Measurements from ENCODE around the gene SUGCT. TPM values are rescaled to one million over a fixed set of nuclear protein-coding genes. Genes with fewer than 3 reads are reported as not detected.

SUGCT gene
- total RNA-seq, 6 donors from 2014 or later, result 1.4 to 3.1 (median 1.7) TPM; not detected in 1

- WGBS, 2 donors, result 57 to 79% methylated on average over 1 of the region's 1 CpG
- no peaks in the 10 kb centered on the region for H3K27me3 ChIP-seq
- TF ChIP-seq EP300 (IDR thresholded peaks at IDR 0.05) (no peak), POLR2AphosphoS5 (IDR thresholded peaks at IDR 0.05) (no peak)
- H3K4me3 ChIP-seq, result no peak overlapping the region
- no peak for ATAC-seq (ENCODE audit: low FRiP score in 2 of 2)
- no peaks in the 10 kb centered on the region for H3K36me3 ChIP-seq
- no peak overlapping the region for H3K27ac ChIP-seq
- no peaks in the 10 kb centered on the region for H3K9me3 ChIP-seq
- no peaks in the 10 kb centered on the region for H3K4me1 ChIP-seq
- no peak for DNase-seq
These were observed 259.6 kb downstream of the SUGCT start for GRCh38 chr7:40394400-40394799.

GRCh38 chr7:40400525-40400924, 265.7 kb downstream of the SUGCT start:
- WGBS, 2 donors, result 90 to 95% methylated on average over 4 of the region's 4 CpGs

GRCh38 chr7:40401406-40401805, 266.6 kb downstream of the SUGCT start:
- DNase-seq (no peak), ATAC-seq (ENCODE audit: low FRiP score in 2 of 2) (no peak)
- H3K4me1 ChIP-seq, result no peaks in the 10 kb centered on the region
- no peak overlapping the region for H3K27ac ChIP-seq
- no peaks in the 10 kb centered on the region for H3K27me3 ChIP-seq
- H3K4me3 ChIP-seq, result no peak overlapping the region
- H3K36me3 ChIP-seq, result no peaks in the 10 kb centered on the region
- no peaks in the 10 kb centered on the region for H3K9me3 ChIP-seq
- 81 to 100% methylated on average over 1 of the region's 1 CpG for WGBS, 2 donors
- TF ChIP-seq POLR2A (IDR thresholded peaks at IDR 0.05), result no peak
- TF ChIP-seq EP300 (IDR thresholded peaks at IDR 0.05), result no peak
- no peak for TF ChIP-seq CTCF (IDR thresholded peaks at IDR 0.05)
- no peak for TF ChIP-seq POLR2AphosphoS5 (IDR thresholded peaks at IDR 0.05)

More at GRCh38 chr7:40400525-40400924, 265.7 kb downstream of the SUGCT start:
- Histone ChIP-seq H3K36me3 (no peaks in the 10 kb centered on the region), H3K4me3 (no peak overlapping the region), H3K9me3 (no peaks in the 10 kb centered on the region), H3K27ac (no peak overlapping the region), H3K4me1 (no peaks in the 10 kb centered on the region), H3K27me3 (no peaks in the 10 kb centered on the region)
- no peak for ATAC-seq (ENCODE audit: low FRiP score in 2 of 2)
- TF ChIP-seq POLR2AphosphoS5 (IDR thresholded peaks at IDR 0.05), result no peak
- no peak for TF ChIP-seq EP300 (IDR thresholded peaks at IDR 0.05)
- TF ChIP-seq CTCF (IDR thresholded peaks at IDR 0.05), result no peak
- DNase-seq, result no peak

- no peaks in the 10 kb centered on the region for H3K9me3 ChIP-seq
- no peaks in the 10 kb centered on the region for H3K4me1 ChIP-seq
- no peaks in the 10 kb centered on the region for H3K36me3 ChIP-seq
- no peak overlapping the region for H3K27ac ChIP-seq
- no peak for TF ChIP-seq EP300 (IDR thresholded peaks at IDR 0.05)
- no peak for TF ChIP-seq POLR2A (IDR thresholded peaks at IDR 0.05)
- TF ChIP-seq POLR2AphosphoS5 (IDR thresholded peaks at IDR 0.05), result no peak
- TF ChIP-seq CTCF (IDR thresholded peaks at IDR 0.05), result no peak
- H3K27me3 ChIP-seq, result no peaks in the 10 kb centered on the region
- ATAC-seq (ENCODE audit: low FRiP score in 2 of 2) (no peak), DNase-seq (no peak)
- H3K4me3 ChIP-seq, result no peak overlapping the region
- 62 to 69% methylated on average over 5 of the region's 5 CpGs for WGBS, 2 donors
These were observed 267.9 kb downstream of the SUGCT start for GRCh38 chr7:40402661-40403060.

- DNase-seq (no peak), ATAC-seq (ENCODE audit: low FRiP score in 2 of 2) (no peak)
- Histone ChIP-seq H3K4me1 (no peaks in the 10 kb centered on the region), H3K4me3 (no peak overlapping the region), H3K27me3 (no peaks in the 10 kb centered on the region), H3K9me3 (no peaks in the 10 kb centered on the region), H3K27ac (no peak overlapping the region), H3K36me3 (no peaks in the 10 kb centered on the region)
- 74 to 78% methylated on average over 3 of the region's 3 CpGs for WGBS, 2 donors
- no peak for TF ChIP-seq POLR2A (IDR thresholded peaks at IDR 0.05)
- no peak for TF ChIP-seq CTCF (IDR thresholded peaks at IDR 0.05)
- no peak for TF ChIP-seq EP300 (IDR thresholded peaks at IDR 0.05)
- no peak for TF ChIP-seq POLR2AphosphoS5 (IDR thresholded peaks at IDR 0.05)
These were observed 269.1 kb downstream of the SUGCT start for GRCh38 chr7:40403703-40404476.
